Measurements from ENCODE around the gene ITPKB. TPM values are rescaled to one million over a fixed set of nuclear protein-coding genes. Genes with fewer than 3 reads are reported as not detected.

ITPKB gene
- total RNA-seq, 2 experiments from 2014 or later: 40.3 to 40.9 TPM

GRCh38 chr1:226699166-226699565 lies 39.9 kb downstream of the ITPKB start:
- no peak overlapping the region for H3K4me3 Mint-ChIP-seq
- peak overlapping the region; percentile 96 for H3K27ac Mint-ChIP-seq
- H3K4me1 Mint-ChIP-seq (ENCODE audit: low read depth): peaks cover 85% of the 10 kb centered on the region
- no peaks in the 10 kb centered on the region for H3K27me3 Mint-ChIP-seq (ENCODE audit: low read depth)
- H3K36me3 Mint-ChIP-seq (ENCODE audit: low read depth): peaks cover 8% of the 10 kb centered on the region
- DNase-seq: no peak
- CTCF ChIA-PET: interaction anchor here (0.7 kb wide), 1 partner anchor 18 kb away, joined by 3 read pairs; no protein-coding TSS in a partner anchor
- intact Hi-C loops (cut with micrococcal nuclease): no loop called here
- H3K9me3 Mint-ChIP-seq: no peaks in the 10 kb centered on the region

DNA sequence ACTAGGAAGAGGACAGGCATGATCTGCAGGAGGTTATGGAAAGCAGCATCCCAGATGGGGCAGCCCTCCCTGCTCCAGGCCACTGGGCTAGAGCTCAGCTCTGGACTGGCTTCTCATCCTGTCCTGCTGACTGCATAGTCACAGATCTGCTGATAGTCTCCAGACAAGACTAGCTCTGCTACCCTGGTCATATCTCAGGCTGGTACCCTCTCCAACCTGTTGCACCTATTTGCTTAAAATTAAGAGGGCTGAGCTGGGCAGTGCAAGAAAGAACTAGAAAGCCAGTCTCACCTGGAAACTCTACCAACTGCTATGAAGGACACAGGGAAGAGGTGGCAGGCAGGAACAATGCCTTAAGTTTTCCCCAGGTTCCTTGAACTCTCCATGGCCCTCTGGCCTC lies 40.4 kb downstream of the ITPKB start:
- CTCF ChIA-PET: no interaction called here
- H3K27me3 Mint-ChIP-seq (ENCODE audit: low read depth): no peaks in the 10 kb centered on the region
- no peak for DNase-seq
- intact Hi-C loops (cut with micrococcal nuclease): no loop called here
- H3K36me3 Mint-ChIP-seq (ENCODE audit: low read depth): peaks cover 10% of the 10 kb centered on the region
- H3K27ac Mint-ChIP-seq: peak overlapping the region; percentile 96
- H3K4me3 Mint-ChIP-seq: no peak overlapping the region
- no peaks in the 10 kb centered on the region for H3K9me3 Mint-ChIP-seq
- peaks cover 87% of the 10 kb centered on the region for H3K4me1 Mint-ChIP-seq (ENCODE audit: low read depth)

DNA sequence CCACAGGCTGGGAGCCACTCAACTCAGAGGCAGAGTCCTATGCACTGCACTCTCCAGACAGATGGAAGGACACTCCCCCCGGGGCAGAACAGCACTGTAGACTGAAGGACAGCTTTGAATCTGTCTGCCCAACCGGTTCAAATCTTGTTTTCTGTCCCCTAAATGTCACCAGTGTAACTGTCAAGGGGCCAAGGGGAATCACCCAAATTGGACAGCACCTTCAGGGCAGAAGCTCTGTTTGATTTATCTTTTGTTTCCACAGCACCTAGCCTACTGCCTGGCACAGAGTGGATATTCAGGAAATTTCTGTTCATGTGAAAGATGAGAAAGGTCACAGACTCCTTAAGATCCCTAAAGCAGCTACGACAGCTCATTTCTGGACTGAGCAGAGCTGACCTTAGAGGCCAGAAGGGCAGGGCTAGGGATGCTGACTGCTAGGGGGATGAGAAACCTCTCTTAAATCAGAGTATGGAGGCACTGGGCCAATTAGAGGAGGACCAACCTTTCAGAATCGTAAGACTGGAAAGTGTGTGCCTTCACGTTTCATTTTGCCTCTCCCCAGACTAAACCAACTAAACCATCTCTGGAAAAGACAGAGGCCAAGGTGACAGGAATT lies 41.0 kb downstream of the ITPKB start:
- Mint-ChIP-seq H3K4me3 (no peak overlapping the region), H3K27me3 (ENCODE audit: low read depth) (no peaks in the 10 kb centered on the region), H3K36me3 (ENCODE audit: low read depth) (peaks cover 10% of the 10 kb centered on the region), H3K4me1 (ENCODE audit: low read depth) (peaks cover 92% of the 10 kb centered on the region), H3K27ac (peak overlapping the region; percentile 96), H3K9me3 (no peaks in the 10 kb centered on the region)
- intact Hi-C loops (cut with micrococcal nuclease): loop anchor here (1.0 kb wide), 7 partner anchors 10 to 41 kb away; partner anchors contain the start of gene ITPKB
- no peak for DNase-seq
- CTCF ChIA-PET: interaction anchor here (0.6 to 1.8 kb wide), 5 partner anchors 10 to 63 kb away, joined by 3 to 7 read pairs (median 5); no protein-coding TSS in a partner anchor

GRCh38 chr1:226697151-226697928 lies 41.7 kb downstream of the ITPKB start:
- Mint-ChIP-seq H3K4me1 (ENCODE audit: low read depth) (peaks cover 93% of the 10 kb centered on the region), H3K36me3 (ENCODE audit: low read depth) (peaks cover 10% of the 10 kb centered on the region), H3K27me3 (ENCODE audit: low read depth) (no peaks in the 10 kb centered on the region), H3K27ac (peak overlapping the region; percentile 96), H3K9me3 (no peaks in the 10 kb centered on the region), H3K4me3 (peak overlapping the region; percentile 28)
- CTCF ChIA-PET: interaction anchor here (0.6 to 1.8 kb wide), 6 partner anchors 10 to 63 kb away, joined by 3 to 7 read pairs (median 4); no protein-coding TSS in a partner anchor
- peak; percentile 69 for DNase-seq
- intact Hi-C loops (cut with micrococcal nuclease): loop anchor here (1.0 kb wide), 7 partner anchors 9 to 42 kb away; partner anchors contain the start of gene ITPKB

DNA sequence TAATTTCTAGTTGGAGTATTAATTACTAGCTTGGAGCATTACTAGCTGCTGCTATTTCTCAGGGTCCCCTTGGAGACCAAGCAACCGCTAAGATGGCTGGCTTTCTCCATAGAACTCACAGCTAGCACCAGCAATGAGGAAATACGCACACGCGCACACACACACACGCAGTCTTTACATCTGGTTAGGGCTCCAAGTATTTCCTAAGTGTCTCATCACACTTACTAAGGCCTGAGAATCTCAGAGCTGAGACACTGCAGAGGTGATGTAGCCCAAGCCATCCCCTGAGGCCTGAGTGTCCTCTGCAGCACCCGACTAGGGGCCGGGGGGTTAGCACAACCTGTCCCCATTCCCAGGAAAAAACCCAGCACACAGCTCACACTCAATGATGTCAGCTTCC lies 42.5 kb downstream of the ITPKB start:
- no peak for DNase-seq
- intact Hi-C loops (cut with micrococcal nuclease): no loop called here
- H3K4me1 Mint-ChIP-seq (ENCODE audit: low read depth): peaks cover 93% of the 10 kb centered on the region
- no peaks in the 10 kb centered on the region for H3K27me3 Mint-ChIP-seq (ENCODE audit: low read depth)
- H3K9me3 Mint-ChIP-seq: no peaks in the 10 kb centered on the region
- peak overlapping the region; percentile 96 for H3K27ac Mint-ChIP-seq
- no peak overlapping the region for H3K4me3 Mint-ChIP-seq
- CTCF ChIA-PET: interaction anchor here (0.9 to 1.8 kb wide), 4 partner anchors 10 to 20 kb away, joined by 3 to 7 read pairs (median 4); no protein-coding TSS in a partner anchor
- peaks cover 7% of the 10 kb centered on the region for H3K36me3 Mint-ChIP-seq (ENCODE audit: low read depth)

- no peak overlapping the region for H3K4me3 Mint-ChIP-seq
- intact Hi-C loops (cut with micrococcal nuclease): no loop called here
- no peaks in the 10 kb centered on the region for H3K9me3 Mint-ChIP-seq
- peaks cover 11% of the 10 kb centered on the region for H3K36me3 Mint-ChIP-seq (ENCODE audit: low read depth)
- H3K4me1 Mint-ChIP-seq (ENCODE audit: low read depth): peaks cover 95% of the 10 kb centered on the region
- no peaks in the 10 kb centered on the region for H3K27me3 Mint-ChIP-seq (ENCODE audit: low read depth)
- H3K27ac Mint-ChIP-seq: peak overlapping the region; percentile 96
- no peak for DNase-seq
- CTCF ChIA-PET: interaction anchor here (1.4 to 1.5 kb wide), 2 partner anchors 11 to 19 kb away, joined by 3 to 5 read pairs; no protein-coding TSS in a partner anchor
Measured at GRCh38 chr1:226695335-226695900, 43.7 kb downstream of the ITPKB start.

DNA sequence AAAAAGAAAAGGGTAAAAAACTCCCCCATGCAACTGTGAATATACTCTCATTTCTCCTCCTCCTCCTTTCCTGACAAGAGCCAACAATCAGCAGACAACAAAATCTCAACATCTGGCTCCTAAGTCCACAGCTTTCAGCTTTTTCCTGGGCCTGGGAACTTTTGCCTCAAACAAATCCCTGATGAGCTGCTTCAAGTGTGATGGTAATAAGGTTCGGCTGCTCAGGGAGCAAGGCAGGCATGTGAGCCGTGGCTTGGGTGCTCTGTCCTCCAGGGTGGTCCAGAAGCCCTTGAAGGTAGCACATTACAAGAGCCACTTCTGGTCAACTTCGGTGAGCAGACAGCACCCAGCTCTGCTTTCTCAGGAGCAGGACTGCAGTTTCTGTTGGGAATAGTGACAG lies 46.3 kb downstream of the ITPKB start:
- Mint-ChIP-seq H3K4me3 (no peak overlapping the region), H3K36me3 (ENCODE audit: low read depth) (peaks cover 9% of the 10 kb centered on the region), H3K4me1 (ENCODE audit: low read depth) (peaks cover 97% of the 10 kb centered on the region), H3K27me3 (ENCODE audit: low read depth) (no peaks in the 10 kb centered on the region), H3K9me3 (no peaks in the 10 kb centered on the region), H3K27ac (peak overlapping the region; percentile 100)
- intact Hi-C loops (cut with micrococcal nuclease): no loop called here
- CTCF ChIA-PET: interaction anchor here (1.3 to 2.2 kb wide), 4 partner anchors 12 to 59 kb away, joined by 5 to 9 read pairs (median 6); no protein-coding TSS in a partner anchor
- DNase-seq: no peak

- peaks cover 97% of the 10 kb centered on the region for H3K4me1 Mint-ChIP-seq (ENCODE audit: low read depth)
- H3K9me3 Mint-ChIP-seq: no peaks in the 10 kb centered on the region
- CTCF ChIA-PET: interaction anchor here (0.6 to 2.2 kb wide), 6 partner anchors 8 to 197 kb away, joined by 3 to 9 read pairs (median 4); no protein-coding TSS in a partner anchor
- H3K27me3 Mint-ChIP-seq (ENCODE audit: low read depth): no peaks in the 10 kb centered on the region
- H3K27ac Mint-ChIP-seq: peak overlapping the region; percentile 100
- H3K4me3 Mint-ChIP-seq: no peak overlapping the region
- DNase-seq: no peak
- intact Hi-C loops (cut with micrococcal nuclease): no loop called here
- peaks cover 9% of the 10 kb centered on the region for H3K36me3 Mint-ChIP-seq (ENCODE audit: low read depth)
Measured at GRCh38 chr1:226692051-226692792, 46.9 kb downstream of the ITPKB start.

DNA sequence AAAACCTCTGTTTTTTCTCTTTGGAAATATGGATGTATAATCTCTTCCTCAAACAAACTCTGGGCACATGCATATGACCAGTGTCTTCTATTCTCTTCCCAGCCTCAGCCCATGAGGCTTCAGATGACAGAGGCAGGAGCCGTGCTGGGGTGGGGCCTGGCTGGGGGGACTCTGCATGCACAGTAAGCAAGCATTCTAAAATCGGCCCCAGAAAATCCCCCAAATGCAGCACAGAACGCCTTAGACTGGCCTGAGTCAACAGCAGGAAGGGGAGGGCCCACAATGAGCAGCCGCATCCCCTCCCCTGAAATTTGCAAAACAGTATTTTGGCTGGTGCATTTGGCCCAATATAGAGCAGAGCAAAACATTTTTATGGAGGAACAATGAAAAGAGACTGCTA lies 47.8 kb downstream of the ITPKB start:
- no peaks in the 10 kb centered on the region for H3K9me3 Mint-ChIP-seq
- peak overlapping the region; percentile 67 for H3K4me3 Mint-ChIP-seq
- H3K36me3 Mint-ChIP-seq (ENCODE audit: low read depth): peaks cover 11% of the 10 kb centered on the region
- peak overlapping the region; percentile 100 for H3K27ac Mint-ChIP-seq
- DNase-seq: peak; percentile 87
- H3K27me3 Mint-ChIP-seq (ENCODE audit: low read depth): no peaks in the 10 kb centered on the region
- intact Hi-C loops (cut with micrococcal nuclease): loop anchor here (1.0 to 2.0 kb wide), 2 partner anchors 14 to 192 kb away; no protein-coding TSS in a partner anchor
- CTCF ChIA-PET: interaction anchor here (1.0 to 2.2 kb wide), 3 partner anchors 9 to 137 kb away, joined by 3 to 9 read pairs (median 4); no protein-coding TSS in a partner anchor
- peaks cover 97% of the 10 kb centered on the region for H3K4me1 Mint-ChIP-seq (ENCODE audit: low read depth)

GRCh38 chr1:226690460-226690982 lies 48.6 kb downstream of the ITPKB start:
- DNase-seq: peak; percentile 91
- Mint-ChIP-seq H3K9me3 (no peaks in the 10 kb centered on the region), H3K4me1 (ENCODE audit: low read depth) (peaks cover 98% of the 10 kb centered on the region), H3K27ac (peak overlapping the region; percentile 100), H3K27me3 (ENCODE audit: low read depth) (no peaks in the 10 kb centered on the region), H3K4me3 (peak overlapping the region; percentile 67), H3K36me3 (ENCODE audit: low read depth) (peaks cover 11% of the 10 kb centered on the region)
- CTCF ChIA-PET: interaction anchor here (0.7 to 3.8 kb wide), 2 partner anchors 13 to 57 kb away, joined by 3 to 20 read pairs; no protein-coding TSS in a partner anchor
- intact Hi-C loops (cut with micrococcal nuclease): loop anchor here (1.0 to 2.0 kb wide), 6 partner anchors 18 to 192 kb away; no protein-coding TSS in a partner anchor

- H3K4me1 Mint-ChIP-seq (ENCODE audit: low read depth): peaks cover 100% of the 10 kb centered on the region
- intact Hi-C loops (cut with micrococcal nuclease): loop anchor here (1.0 kb wide), 1 partner anchor 8 kb away; no protein-coding TSS in a partner anchor
- H3K27ac Mint-ChIP-seq: peak overlapping the region; percentile 100
- no peaks in the 10 kb centered on the region for H3K9me3 Mint-ChIP-seq
- CTCF ChIA-PET: interaction anchor here (0.5 to 5.5 kb wide), 14 partner anchors 11 to 127 kb away, joined by 3 to 72 read pairs (median 4); no protein-coding TSS in a partner anchor
- H3K27me3 Mint-ChIP-seq (ENCODE audit: low read depth): no peaks in the 10 kb centered on the region
- no peak for DNase-seq
- H3K4me3 Mint-ChIP-seq: no peak overlapping the region
- peaks cover 18% of the 10 kb centered on the region for H3K36me3 Mint-ChIP-seq (ENCODE audit: low read depth)
Measured at GRCh38 chr1:226688808-226689207, 50.3 kb downstream of the ITPKB start.
